Measurements from ENCODE around the gene TTLL4.

Gene TTLL4

GRCh38 chr2:218788529-218789255 is 78.1 kb downstream of the TTLL4 start:
- no peak for DNase-seq

- DNase-seq = no peak
These were observed 81.8 kb downstream of the TTLL4 start for GRCh38 chr2:218792433-218792832.

- DNase-seq = no peak
These were observed 86.1 kb downstream of the TTLL4 start for GRCh38 chr2:218796691-218797090.

GRCh38 chr2:218798767-218799504 is 88.3 kb downstream of the TTLL4 start:
- no peak for DNase-seq

GRCh38 chr2:218799990-218800389 is 89.4 kb downstream of the TTLL4 start:
- DNase-seq = no peak

GRCh38 chr2:218802386-218802994 is 91.9 kb downstream of the TTLL4 start:
- no peak for DNase-seq

GRCh38 chr2:218804817-218805216 is 94.2 kb downstream of the TTLL4 start:
- no peak for DNase-seq

All from T-helper 9 cell (primary cell).